Measurements from ENCODE around the gene CEPT1. TPM values are rescaled to one million over a fixed set of nuclear protein-coding genes. Genes with fewer than 3 reads are reported as not detected.

Gene CEPT1
- polyA plus RNA-seq, 1 of the 3 experiments (the other 2 are of a cell fraction), result 11.6 TPM

DNA sequence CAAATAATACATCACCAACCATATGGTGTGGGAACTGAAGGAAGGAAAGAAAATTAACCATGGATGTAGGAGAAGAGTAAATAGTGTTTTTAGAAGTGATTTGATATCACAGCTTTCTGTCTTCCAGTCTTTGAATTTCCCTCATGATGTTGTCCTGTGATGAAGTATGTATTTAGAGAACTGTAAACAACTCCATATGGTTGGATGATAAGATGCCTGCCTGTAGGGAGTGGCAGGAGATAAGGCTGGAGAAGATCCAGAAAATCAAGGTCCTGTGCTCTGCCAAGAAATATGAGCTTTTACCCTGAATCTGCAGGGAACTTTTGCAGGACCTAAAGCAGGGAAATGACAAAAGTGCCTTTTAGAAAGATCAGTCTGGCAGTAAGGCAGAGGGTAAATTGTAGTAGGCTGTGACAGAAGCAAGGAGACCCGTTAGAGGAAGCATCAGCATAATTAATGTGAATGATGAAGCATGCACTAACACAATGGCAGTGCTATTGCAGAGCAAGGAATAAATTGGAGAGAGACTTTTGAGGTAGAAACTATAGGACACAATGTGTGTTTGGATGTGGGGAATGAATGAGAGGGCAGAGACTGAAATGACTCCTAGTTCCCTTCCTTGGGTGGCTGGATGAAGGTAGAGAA lies 21.9 kb downstream of the CEPT1 start:
- CTCF ChIA-PET, result interaction anchor here (2.2 kb wide), 1 partner anchor 61 kb away, joined by 8 read pairs; no protein-coding TSS in a partner anchor
- Histone ChIP-seq H3K4me2 (no peak overlapping the region), H3K27ac (ENCODE audit: low read depth in 2 of 2, low read length in 1 of 2) (peak overlapping the region in 1 of 2 experiments; percentile 64; a peak in 2 of 4 replicates), H4K20me1 (ENCODE audit: insufficient read depth) (no peaks in the 10 kb centered on the region), H3K9me3 (no peaks in the 10 kb centered on the region), H3K4me1 (ENCODE audit: control insufficient read depth in 1 of 2, insufficient read depth in 2 of 2, low read depth in 1 of 2, low read length in 1 of 2) (peaks cover 3 to 5% of the 10 kb centered on the region in 2 experiments; a peak in 3 of 4 replicates), H3K9ac (no peak overlapping the region), H2AFZ (ENCODE audit: low read depth) (no peak overlapping the region), H3K27me3 (ENCODE audit: insufficient read depth) (no peaks in the 10 kb centered on the region), H3F3A (replicated peaks; ENCODE audit: insufficient read depth) (peaks cover 4% of the 10 kb centered on the region), H3K9me2 (0 out of 2 replicates have a peak, but pooled peaks cover 5% of the 10 kb centered on the region), H3K4me3 (ENCODE audit: low read depth in 2 of 2, low read length in 1 of 2) (no peak overlapping the region), H3K79me2 (ENCODE audit: insufficient read depth) (peaks cover 17% of the 10 kb centered on the region), H3K36me3 (replicated peaks in 1 of 2; ENCODE audit: control insufficient read depth in 1 of 2, insufficient read depth in 2 of 2, low read length in 1 of 2) (peaks cover 32 to 56% of the 10 kb centered on the region in 2 experiments)
- TF ChIP-seq EP300 (IDR thresholded peaks at IDR 0.05; ENCODE audit: borderline replicate concordance in 1 of 2, low read depth in 1 of 2, low read length in 1 of 2) (0 out of 4 replicates have a peak, but pooled peaks of 1 of the 2 experiments have one; percentile 40), RFX5 (IDR thresholded peaks at IDR 0.05; ENCODE audit: low read length) (0 out of 2 replicates have a peak, but pooled peaks have one; percentile 25), CHD2 (IDR thresholded peaks at IDR 0.05; ENCODE audit: low read length, partially characterized antibody) (peak; percentile 31), TCF12 (IDR thresholded peaks at IDR 0.05) (peak; percentile 37), RCOR1 (IDR thresholded peaks at IDR 0.05; ENCODE audit: low read length) (peak; percentile 29; the same call in 1 of the 2 replicates), GATA2 (CRISPR knock-in tag; IDR thresholded peaks at IDR 0.05) (peak; percentile 71), GABPA (IDR thresholded peaks at IDR 0.05; ENCODE audit: low read depth) (no peak)
- TF ChIP-seq, protein P1, sequence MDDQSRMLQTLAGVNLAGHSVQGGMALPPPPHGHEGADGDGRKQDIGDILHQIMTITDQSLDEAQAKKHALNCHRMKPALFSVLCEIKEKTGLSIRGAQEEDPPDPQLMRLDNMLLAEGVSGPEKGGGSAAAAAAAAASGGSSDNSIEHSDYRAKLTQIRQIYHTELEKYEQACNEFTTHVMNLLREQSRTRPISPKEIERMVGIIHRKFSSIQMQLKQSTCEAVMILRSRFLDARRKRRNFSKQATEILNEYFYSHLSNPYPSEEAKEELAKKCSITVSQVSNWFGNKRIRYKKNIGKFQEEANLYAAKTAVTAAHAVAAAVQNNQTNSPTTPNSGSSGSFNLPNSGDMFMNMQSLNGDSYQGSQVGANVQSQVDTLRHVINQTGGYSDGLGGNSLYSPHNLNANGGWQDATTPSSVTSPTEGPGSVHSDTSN (IDR thresholded peaks at IDR 0.05), result no peak
- 24% methylated on average over 1 of the region's 1 CpG for WGBS (ENCODE audit: low lambda C conversion rate)
- peak; percentile 50 for DNase-seq
- POLR2A ChIA-PET, result no interaction called here

DNA sequence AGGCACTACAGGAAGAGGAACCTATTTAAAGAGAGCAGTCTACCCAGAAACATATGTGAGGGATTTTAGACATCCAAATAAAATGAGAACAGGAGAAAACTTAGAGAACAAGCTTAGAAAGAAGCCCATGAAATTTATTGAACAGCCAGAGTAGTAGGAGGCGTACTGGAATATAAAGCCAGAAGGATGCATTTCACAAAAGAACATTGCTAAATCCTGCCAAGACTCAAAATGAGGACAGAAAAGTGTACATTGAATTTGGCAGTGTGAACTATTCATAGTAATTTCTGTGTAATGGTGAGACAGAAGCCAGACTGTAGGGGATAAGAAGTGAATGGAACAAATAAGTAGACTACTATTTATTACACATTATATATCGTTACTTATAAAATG lies 22.5 kb downstream of the CEPT1 start:
- TF ChIP-seq ELF1 (IDR thresholded peaks at IDR 0.05) (no peak), FOXJ3 (CRISPR knock-in tag; IDR thresholded peaks at IDR 0.05) (no peak)
- TF ChIP-seq, protein P2, sequence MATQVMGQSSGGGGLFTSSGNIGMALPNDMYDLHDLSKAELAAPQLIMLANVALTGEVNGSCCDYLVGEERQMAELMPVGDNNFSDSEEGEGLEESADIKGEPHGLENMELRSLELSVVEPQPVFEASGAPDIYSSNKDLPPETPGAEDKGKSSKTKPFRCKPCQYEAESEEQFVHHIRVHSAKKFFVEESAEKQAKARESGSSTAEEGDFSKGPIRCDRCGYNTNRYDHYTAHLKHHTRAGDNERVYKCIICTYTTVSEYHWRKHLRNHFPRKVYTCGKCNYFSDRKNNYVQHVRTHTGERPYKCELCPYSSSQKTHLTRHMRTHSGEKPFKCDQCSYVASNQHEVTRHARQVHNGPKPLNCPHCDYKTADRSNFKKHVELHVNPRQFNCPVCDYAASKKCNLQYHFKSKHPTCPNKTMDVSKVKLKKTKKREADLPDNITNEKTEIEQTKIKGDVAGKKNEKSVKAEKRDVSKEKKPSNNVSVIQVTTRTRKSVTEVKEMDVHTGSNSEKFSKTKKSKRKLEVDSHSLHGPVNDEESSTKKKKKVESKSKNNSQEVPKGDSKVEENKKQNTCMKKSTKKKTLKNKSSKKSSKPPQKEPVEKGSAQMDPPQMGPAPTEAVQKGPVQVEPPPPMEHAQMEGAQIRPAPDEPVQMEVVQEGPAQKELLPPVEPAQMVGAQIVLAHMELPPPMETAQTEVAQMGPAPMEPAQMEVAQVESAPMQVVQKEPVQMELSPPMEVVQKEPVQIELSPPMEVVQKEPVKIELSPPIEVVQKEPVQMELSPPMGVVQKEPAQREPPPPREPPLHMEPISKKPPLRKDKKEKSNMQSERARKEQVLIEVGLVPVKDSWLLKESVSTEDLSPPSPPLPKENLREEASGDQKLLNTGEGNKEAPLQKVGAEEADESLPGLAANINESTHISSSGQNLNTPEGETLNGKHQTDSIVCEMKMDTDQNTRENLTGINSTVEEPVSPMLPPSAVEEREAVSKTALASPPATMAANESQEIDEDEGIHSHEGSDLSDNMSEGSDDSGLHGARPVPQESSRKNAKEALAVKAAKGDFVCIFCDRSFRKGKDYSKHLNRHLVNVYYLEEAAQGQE (IDR thresholded peaks at IDR 0.05; ENCODE audit: low read depth, low read length), result no peak
- H3K9me2 ChIP-seq, result 0 out of 2 replicates have a peak, but pooled peaks cover 5% of the 10 kb centered on the region
- H3K27ac ChIP-seq (ENCODE audit: low read depth in 2 of 2, low read length in 1 of 2), result peak overlapping the region in 1 of 2 experiments; percentile 64; a peak in 2 of 4 replicates
- H3K9me3 ChIP-seq, result no peaks in the 10 kb centered on the region
- H2AFZ ChIP-seq (ENCODE audit: low read depth), result no peak overlapping the region
- POLR2A ChIA-PET, result no interaction called here
- no peak for DNase-seq
- no peaks in the 10 kb centered on the region for H3K27me3 ChIP-seq (ENCODE audit: insufficient read depth)
- H4K20me1 ChIP-seq (ENCODE audit: insufficient read depth), result no peaks in the 10 kb centered on the region
- peaks cover 4% of the 10 kb centered on the region for H3F3A ChIP-seq (replicated peaks; ENCODE audit: insufficient read depth)
- H3K36me3 ChIP-seq (replicated peaks in 1 of 2; ENCODE audit: control insufficient read depth in 1 of 2, insufficient read depth in 2 of 2, low read length in 1 of 2), result peaks cover 34 to 53% of the 10 kb centered on the region in 2 experiments
- no peak overlapping the region for H3K4me3 ChIP-seq (ENCODE audit: low read depth in 2 of 2, low read length in 1 of 2)
- H3K4me1 ChIP-seq (ENCODE audit: control insufficient read depth in 1 of 2, insufficient read depth in 2 of 2, low read depth in 1 of 2, low read length in 1 of 2), result peaks cover 3 to 5% of the 10 kb centered on the region in 2 experiments; a peak in 3 of 4 replicates
- 97% methylated on average over 2 of the region's 2 CpGs for WGBS (ENCODE audit: low lambda C conversion rate)
- H3K9ac ChIP-seq, result no peak overlapping the region
- H3K4me2 ChIP-seq, result no peak overlapping the region
- peaks cover 12% of the 10 kb centered on the region for H3K79me2 ChIP-seq (ENCODE audit: insufficient read depth)
- CTCF ChIA-PET, result interaction anchor here (2.2 kb wide), 1 partner anchor 61 kb away, joined by 8 read pairs; no protein-coding TSS in a partner anchor
